Fibroblast of pulmonary artery (primary cell): Measurements from ENCODE around the gene COX11.
A peak's percentile ranks its signal among the peaks of the same experiment; 100 is the strongest.

Experiments used
- DNase-seq: peaks from one replicate; pipeline ENCODE4 v3.0.0-alpha.2; 2010; ENCODE audit warnings: low read depth
- H3K4me3 ChIP-seq: replicated peaks from 2 replicates; pipeline ENCODE4 v1.5.1; 2011; ENCODE audit warnings: low read depth, mild to moderate bottlenecking, control low read depth, low read length, moderate library complexity
- CTCF ChIP-seq: IDR thresholded peaks from 2 replicates; pipeline ENCODE4 v1.5.1; 2011; ENCODE audit warnings: mild to moderate bottlenecking, control low read depth, low read length, inconsistent platforms; ENCODE audit errors: missing control alignments

Gene COX11

GRCh38 chr17:54947396-54947795, 21.1 kb downstream of the COX11 start:
- H3K4me3 ChIP-seq, result no peak overlapping the region
- DNase-seq, result no peak
- no peak for TF ChIP-seq CTCF

GRCh38 chr17:54945671-54946070, 22.8 kb downstream of the COX11 start:
- TF ChIP-seq CTCF, result no peak
- DNase-seq, result peak; percentile 49

GRCh38 chr17:54945231-54945630, 23.2 kb downstream of the COX11 start:
- TF ChIP-seq CTCF, result no peak
- no peak for DNase-seq
- H3K4me3 ChIP-seq, result no peak overlapping the region

More at GRCh38 chr17:54945671-54946070, 22.8 kb downstream of the COX11 start:
- no peak overlapping the region for H3K4me3 ChIP-seq

- peak; percentile 10 for DNase-seq
- no peak for TF ChIP-seq CTCF
- H3K4me3 ChIP-seq, result no peak overlapping the region
Measured at GRCh38 chr17:54944796-54945195, 23.7 kb downstream of the COX11 start.

- DNase-seq, result no peak
- no peak for TF ChIP-seq CTCF
- no peak overlapping the region for H3K4me3 ChIP-seq
Measured at GRCh38 chr17:54941285-54941684, 27.2 kb downstream of the COX11 start.

- TF ChIP-seq CTCF, result no peak
- H3K4me3 ChIP-seq, result no peak overlapping the region
- no peak for DNase-seq
Measured at GRCh38 chr17:54937426-54937825, 31.0 kb downstream of the COX11 start.

GRCh38 chr17:54937018-54937417, 31.4 kb downstream of the COX11 start:
- TF ChIP-seq CTCF, result no peak
- no peak for DNase-seq

More at GRCh38 chr17:54937018-54937417, 31.4 kb downstream of the COX11 start:
- H3K4me3 ChIP-seq, result no peak overlapping the region
